Cardiac septum (tissue), 1 donor: Measurements from ENCODE around the gene NBEAL2. TPM values are rescaled to one million over a fixed set of nuclear protein-coding genes. Genes with fewer than 3 reads are reported as not detected.

Experiments
- DNase-seq: peaks from one replicate; pipeline ENCODE4 v3.0.0-alpha.2; 2020; ENCODE audit warnings: low spot score
- intact Hi-C: fragments of 100-400 bp; cut with DNase I; formaldehyde crosslinking; loops from one replicate; pipeline ENCODE4 v1.14.0; 2022
- total RNA-seq: library from RNA; stranded (reverse); fragmentation: NEBNext Ultra II Directional; extraction: Animal tissue kit (Norgen Biotek cat#: 25700); gene quantifications from one replicate; pipeline ENCODE4 v1.2.1, GENCODE V29; 2021
- donor health status: DM: no; HTN: no; CAD: no.

NBEAL2 gene
- total RNA-seq, 1 donor from 2014 or later = 14.2 TPM

DNA sequence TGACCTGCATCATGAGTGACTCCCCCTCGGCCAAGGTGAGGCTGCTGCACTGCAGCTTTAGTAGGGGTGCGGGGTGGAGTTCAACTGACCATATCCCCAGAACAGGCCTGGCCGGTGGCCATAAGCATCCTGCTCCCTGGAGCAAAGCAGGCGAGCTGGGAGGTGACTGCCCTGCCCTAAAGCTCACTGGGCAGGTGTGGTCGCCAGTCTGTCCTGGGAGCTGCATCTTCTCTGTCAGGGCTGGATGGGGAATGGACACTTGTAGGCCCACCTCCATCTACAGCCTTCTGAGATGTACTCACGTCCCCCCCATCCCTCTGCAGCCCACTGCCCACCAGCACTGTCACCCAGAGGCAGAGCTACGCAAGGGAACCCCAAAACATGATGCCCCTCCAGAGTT lies 14.5 kb downstream of the NBEAL2 start:
- DNase-seq = no peak
- intact Hi-C loops = loop anchor here (10.0 kb wide), 1 partner anchor 289 kb away; the partner anchor contains the start of gene TMIE

DNA sequence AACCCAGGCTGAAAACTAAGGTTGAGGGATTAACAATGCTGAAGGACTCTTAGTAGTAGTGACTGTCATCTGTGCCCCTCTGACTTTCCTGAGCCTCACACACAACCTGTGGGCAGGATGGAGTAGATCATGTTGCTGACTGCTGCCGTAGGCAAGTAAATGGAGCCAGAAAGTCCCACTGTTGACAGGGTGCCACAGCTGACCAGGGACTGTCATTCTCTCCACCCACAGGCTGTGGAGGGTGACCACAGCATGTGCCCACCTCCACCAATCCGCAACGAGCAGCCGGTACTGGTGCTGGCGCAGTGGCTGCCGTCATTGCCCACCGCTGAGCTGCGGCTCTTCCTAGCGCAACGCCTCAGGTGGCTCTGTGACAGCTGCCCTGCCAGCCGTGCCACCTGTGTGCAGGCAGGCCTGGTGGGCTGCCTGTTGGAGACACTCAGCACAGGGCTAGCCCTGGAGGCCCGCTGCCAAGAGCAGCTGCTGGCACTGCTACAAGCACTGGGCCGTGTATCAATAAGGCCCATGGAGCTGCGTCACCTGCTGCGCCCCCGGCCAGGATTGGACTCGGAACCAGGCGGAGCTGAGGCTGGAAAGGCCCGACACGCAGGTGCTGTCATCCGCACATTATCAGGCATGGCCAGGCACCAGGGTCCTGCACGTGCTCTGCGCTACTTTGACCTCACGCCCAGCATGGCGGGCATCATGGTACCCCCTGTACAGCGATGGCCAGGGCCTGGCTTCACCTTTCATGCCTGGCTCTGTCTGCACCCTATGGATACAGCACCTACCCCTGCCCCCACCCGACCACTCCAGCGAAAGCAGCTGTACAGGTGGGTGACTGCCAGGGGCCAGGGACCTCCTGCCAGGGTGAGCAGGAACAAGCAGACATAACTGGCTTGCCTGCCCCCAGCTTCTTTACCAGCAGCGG lies 15.6 kb downstream of the NBEAL2 start:
- intact Hi-C loops = loop anchor here (10.0 kb wide), 1 partner anchor 290 kb away; the partner anchor contains the start of gene TMIE
- DNase-seq = no peak

DNA sequence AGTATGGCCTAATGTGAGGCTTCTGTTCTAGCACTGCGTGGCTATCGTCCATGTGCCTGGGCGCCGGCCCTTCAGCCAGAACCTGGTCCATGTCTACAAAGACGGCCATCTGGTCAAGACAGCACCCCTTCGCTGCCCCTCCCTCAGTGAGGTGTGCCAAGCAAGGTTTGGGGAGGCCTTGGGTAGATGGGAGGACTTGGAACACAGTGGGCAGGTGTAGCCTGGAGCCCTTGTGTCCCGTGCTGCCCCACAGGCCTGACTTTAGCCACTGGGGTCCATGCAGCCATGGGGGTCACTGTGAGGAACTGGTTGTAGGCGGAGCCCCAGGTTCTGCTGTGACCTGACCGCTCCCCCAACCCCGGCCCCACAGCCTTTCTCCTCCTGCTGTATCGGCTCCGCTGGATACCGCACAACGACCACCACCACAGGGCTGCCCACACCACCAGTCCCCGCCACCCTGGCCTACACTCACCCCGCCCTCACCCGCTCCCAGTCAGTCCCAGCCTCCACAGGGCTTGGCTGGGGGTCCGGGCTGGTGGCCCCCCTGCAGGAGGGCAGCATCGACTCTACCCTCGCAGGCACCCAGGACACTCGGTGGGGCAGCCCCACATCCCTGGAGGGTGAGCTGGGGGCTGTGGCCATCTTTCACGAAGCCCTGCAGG lies 16.6 kb downstream of the NBEAL2 start:
- DNase-seq = no peak
- intact Hi-C loops = loop anchor here (10.0 kb wide), 1 partner anchor 291 kb away; the partner anchor contains the start of gene TMIE

DNA sequence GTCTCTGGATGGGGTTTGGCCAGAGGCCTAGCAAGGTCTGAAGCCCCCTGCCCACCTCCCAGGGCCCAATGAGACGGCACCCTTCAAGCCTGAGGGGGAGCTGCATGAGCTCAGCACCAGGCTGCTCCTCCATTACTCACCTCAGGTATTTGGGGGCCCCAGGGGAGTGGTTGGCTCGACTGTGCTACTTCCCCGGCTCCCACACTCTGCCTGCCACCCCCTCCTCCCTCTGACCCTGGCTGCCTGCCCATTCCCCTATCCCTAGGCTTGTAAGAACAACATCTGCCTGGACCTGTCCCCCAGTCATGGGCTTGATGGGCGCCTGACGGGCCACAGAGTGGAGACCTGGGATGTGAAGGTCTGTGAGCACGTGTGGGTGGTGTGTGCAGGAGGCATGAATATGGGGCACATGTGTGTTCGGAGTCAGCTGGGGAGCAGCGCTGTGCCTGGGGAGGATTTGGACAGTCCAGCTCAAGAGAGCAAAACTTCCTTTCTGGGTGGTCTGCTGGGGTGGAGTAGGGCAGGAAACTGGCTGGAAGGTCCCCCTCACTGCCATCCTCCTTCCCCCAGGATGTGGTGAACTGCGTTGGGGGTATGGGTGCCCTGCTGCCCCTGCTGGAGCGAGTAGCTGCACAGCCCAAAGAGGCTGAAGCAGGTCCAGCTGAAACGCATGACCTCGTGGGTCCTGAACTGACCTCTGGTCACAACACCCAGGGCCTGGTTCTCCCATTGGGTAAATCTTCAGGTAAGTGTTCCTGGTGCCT lies 17.4 kb downstream of the NBEAL2 start:
- intact Hi-C loops = loop anchor here (10.0 kb wide), 1 partner anchor 292 kb away; the partner anchor contains the start of gene TMIE

DNA sequence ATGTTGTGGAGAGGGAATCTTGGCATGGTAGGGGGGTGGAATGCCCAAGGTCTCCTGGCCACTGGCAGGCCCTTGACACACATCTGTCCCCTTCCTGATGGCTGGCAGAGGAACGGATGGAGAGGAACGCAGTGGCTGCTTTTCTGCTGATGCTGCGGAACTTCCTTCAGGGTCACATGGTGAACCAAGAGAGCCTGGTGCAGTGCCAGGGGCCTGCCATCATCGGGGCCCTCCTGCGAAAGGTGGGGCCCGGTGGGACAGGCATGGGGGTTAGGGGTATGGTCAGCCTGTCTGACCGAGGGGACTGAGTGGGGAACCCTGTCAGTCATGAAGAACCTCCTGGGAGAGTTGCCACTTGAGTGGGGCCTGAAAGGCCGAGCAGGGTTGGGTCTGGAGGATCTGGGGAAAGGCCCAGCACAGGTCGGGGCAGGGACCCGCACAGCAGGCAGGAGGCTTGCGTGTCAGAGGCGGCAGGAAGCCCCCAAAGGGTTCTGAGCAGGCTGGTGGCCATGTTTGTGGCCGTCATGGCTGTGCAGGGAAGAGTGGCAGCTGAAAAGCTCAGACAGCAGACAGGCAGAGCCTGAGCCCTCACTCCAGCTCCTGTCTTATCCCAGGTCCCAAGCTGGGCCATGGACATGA lies 18.1 kb downstream of the NBEAL2 start:
- intact Hi-C loops = loop anchor here (1.0 to 10.0 kb wide), 2 partner anchors 74 to 293 kb away; partner anchors contain the start of gene TMIE

More for the DNA sequence above, 17.4 kb downstream of the NBEAL2 start:
- no peak for DNase-seq

DNA sequence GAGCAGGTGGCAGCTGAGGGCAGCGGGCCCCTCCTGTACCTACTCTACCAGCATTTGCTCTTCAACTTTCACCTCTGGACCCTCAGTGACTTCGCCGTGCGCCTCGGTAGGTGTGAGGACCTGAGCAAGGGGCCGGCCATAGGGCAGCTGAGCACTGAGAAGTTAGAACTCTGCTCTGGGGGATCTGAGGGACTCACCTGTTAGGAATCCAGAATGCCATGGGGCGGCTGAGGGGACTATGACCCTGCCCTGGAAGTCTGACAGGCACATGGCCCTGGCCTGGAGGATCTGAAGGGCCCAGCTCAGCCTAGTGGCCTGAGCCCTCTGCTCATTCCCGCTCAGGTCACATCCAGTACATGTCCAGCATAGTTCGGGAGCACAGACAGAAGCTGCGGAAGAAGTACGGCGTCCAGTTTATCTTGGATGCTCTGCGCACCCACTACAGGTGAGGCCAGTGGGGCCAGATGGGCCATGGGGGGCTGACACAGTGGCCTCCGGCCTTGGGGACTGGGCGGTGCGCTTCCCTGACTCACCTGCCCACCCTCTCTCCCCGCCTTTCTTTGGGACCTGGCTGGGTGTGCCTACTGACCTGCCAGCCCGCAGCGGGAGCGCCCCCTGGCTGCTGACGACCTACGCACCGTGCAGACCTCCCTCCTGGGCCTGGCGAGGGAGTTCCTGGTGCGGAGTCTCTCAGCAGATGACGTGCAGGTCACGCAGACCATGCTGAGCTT lies 18.8 kb downstream of the NBEAL2 start:
- peak; percentile 86 for DNase-seq
- intact Hi-C loops = loop anchor here (1.0 to 10.0 kb wide), 2 partner anchors 75 to 293 kb away; partner anchors contain the start of gene TMIE

More for the DNA sequence above, 18.1 kb downstream of the NBEAL2 start:
- no peak for DNase-seq

DNA sequence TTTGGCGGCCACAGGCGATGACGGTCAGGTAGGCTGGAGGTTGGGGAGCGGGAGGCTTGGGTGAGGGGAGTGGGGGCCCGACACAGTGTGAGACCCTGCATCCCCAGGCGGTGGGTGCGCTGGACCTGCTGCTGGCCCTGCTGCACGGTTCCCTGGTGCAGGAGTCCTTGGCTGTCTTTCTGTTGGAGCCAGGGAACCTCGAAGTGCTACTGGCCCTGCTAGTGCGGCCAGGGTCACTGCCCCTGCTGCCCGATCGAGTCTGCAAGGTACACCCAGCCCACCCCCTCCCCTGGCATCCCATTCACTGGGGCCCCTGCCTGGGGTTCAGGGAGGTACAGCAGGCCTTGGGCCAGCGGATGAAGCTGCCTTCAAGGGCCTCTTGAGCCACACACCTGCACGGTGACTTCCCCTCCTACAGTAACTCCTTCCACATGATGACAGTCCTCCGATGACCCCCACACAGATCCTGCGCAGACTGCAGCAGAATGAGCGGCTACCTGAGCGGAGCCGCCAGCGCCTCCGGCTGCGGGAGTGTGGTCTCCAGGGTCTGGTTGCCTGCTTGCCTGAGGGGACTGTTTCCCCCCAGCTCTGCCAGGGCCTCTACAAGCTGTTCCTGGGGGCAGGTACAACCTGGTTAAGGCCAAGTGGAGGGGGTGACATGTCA lies 19.5 kb downstream of the NBEAL2 start:
- no peak for DNase-seq
- intact Hi-C loops = loop anchor here (1.0 to 10.0 kb wide), 2 partner anchors 76 to 294 kb away; partner anchors contain the start of gene TMIE

DNA sequence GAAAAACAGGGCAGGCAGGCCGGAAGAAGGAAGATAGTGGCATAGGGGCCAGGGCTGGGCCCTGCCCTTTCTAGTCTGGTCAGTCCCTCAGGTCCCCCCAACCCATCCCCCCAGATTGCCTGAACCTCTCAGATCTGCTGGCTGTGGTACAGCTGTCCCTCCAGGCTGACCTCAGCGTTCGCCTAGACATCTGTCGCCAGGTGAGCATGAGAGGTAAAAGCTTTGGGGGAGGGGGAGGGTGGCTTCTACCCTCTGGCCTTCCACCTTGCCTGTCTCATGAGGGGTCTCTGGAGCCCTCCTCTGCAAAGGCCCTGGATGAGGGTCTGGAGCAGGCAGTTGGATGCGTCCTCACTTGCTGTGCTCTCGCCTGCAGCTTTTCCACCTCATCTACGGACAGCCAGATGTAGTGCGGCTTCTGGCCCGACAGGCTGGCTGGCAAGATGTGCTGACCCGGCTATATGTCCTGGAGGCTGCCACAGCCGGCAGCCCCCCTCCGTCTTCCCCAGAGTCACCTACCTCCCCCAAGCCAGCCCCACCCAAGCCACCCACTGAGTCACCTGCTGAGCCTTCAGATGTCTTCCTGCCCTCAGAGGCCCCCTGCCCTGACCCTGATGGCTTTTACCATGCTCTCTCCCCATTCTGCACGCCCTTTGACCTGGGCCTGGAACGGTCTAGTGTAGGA lies 20.2 kb downstream of the NBEAL2 start:
- intact Hi-C loops = loop anchor here (10.0 kb wide), 1 partner anchor 295 kb away; the partner anchor contains the start of gene TMIE

DNA sequence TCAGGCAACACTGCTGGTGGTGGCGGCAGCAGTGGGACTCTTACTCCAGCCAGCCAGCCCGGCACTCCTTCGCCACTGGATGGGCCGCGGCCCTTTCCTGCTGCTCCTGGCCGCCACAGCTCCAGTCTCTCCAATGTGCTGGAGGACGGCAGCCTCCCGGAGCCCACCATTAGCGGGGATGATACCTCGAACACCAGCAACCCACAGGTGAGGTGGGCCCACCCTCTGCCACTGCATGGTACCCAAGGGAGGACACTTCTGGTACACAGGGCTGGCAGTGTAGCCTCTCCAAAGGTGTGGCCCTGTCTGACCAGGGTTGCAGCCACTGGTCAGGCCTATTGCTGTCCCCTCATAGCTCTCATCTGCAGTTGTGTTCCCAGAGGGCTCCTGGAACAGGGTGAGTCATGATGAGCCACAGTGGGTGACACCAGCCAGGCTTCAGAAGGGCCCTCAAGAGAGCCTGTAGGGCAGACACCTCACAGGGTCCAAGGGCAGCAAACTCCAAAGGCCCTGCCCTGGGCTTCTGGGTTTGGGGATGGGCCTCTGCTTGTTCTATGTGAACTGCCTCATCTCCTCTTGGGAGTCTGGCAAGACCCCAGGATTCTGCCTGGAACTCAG lies 20.8 kb downstream of the NBEAL2 start:
- DNase-seq = no peak
- intact Hi-C loops = no loop called here

More for the DNA sequence above, 20.2 kb downstream of the NBEAL2 start:
- no peak for DNase-seq

DNA sequence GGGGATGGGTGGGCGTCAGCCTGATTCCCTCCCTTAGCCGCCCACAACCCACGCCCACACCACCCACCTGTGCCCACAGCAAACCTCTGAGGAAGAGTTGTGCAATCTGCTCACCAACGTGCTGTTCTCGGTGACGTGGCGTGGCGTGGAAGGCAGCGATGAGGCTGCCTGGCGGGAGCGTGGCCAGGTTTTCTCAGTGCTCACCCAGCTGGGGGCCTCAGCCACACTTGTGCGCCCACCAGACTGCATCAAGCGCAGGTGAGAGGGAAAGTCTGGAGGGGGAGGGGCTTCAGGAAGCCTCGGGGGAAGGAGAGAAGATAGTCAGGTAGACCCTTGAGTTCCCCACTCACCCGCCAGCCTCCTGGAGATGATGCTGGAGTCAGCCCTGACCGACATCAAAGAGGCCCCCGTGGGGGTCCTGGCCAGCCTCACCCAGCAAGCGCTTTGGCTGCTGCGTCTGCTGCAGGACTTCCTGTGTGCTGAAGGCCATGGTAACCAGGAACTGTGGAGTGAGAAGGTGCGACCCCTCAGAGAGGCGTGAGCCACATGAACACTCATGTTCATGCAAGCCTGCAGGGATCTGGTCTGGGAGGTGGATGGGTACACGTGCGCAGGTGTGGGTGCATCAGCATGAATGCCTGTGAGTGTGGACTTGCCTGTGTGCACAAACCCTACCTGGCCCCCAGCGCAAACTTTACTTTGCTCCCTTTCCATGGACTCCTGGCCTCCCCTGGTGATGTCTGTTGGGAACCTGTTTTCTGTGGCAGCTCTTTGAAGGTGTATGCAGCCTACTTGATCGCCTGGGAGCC lies 21.7 kb downstream of the NBEAL2 start:
- intact Hi-C loops = no loop called here
- no peak for DNase-seq

DNA sequence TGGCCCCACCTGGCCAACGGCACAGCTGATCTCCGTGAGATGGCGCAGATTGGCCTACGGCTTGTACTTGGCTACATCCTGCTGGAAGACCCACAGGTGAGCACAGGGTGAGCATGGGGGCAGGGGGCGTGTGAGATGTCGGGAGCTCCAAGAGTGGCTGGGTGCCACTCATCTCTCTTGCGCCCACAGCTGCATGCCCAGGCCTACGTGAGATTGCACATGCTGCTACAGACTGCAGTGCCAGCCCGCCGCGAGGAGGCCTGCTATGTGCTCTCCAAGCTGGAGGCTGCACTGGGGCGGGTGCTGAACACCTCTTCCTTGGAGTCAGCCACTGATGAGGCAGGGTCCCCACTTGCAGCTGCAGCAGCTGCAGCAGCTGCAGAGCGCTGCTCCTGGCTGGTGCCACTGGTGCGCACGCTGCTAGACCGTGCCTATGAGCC lies 22.3 kb downstream of the NBEAL2 start:
- intact Hi-C loops = no loop called here
- no peak for DNase-seq

DNA sequence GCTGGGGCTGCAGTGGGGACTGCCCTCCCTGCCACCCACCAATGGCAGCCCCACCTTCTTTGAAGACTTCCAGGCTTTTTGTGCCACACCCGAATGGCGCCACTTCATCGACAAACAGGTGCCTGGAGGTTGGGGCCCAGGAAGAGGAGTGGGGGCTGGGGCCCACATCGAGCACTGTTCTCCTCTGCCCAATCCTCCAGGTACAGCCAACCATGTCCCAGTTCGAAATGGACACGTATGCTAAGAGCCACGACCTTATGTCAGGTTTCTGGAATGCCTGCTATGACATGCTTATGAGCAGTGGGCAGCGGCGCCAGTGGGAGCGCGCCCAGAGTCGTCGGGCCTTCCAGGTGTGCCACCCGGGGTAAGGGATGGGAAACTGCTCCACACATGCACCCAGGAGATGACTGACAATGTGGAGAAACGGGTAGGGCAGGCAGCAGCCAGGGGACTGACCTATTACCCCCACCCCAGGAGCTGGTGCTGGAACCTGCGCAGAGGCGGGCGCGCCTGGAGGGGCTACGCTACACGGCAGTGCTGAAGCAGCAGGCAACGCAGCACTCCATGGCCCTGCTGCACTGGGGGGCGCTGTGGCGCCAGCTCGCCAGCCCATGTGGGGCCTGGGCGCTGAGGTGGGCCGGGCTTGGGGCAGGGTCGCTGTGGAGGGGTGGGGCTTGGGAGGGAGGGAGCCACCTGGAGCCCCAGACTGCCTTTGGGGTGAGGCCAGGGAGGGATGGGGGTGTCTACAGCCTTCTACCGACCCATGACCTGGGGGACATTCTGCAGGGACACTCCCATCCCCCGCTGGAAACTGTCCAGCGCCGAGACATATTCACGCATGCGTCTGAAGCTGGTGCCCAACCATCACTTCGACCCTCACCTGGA lies 22.9 kb downstream of the NBEAL2 start:
- intact Hi-C loops = no loop called here
- DNase-seq = no peak

DNA sequence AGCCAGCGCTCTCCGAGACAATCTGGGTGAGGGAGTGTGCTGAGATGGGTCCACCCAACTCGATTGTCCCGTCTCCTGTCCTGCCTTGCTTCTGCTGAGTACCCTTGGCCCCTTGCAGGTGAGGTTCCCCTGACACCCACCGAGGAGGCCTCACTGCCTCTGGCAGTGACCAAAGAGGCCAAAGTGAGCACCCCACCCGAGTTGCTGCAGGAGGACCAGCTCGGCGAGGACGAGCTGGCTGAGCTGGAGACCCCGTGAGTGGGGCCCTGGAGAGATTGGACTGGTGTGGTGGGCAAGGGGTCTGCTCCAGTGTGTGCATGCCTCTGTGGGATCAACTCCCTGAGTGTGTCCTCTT lies 23.6 kb downstream of the NBEAL2 start:
- intact Hi-C loops = no loop called here

DNA sequence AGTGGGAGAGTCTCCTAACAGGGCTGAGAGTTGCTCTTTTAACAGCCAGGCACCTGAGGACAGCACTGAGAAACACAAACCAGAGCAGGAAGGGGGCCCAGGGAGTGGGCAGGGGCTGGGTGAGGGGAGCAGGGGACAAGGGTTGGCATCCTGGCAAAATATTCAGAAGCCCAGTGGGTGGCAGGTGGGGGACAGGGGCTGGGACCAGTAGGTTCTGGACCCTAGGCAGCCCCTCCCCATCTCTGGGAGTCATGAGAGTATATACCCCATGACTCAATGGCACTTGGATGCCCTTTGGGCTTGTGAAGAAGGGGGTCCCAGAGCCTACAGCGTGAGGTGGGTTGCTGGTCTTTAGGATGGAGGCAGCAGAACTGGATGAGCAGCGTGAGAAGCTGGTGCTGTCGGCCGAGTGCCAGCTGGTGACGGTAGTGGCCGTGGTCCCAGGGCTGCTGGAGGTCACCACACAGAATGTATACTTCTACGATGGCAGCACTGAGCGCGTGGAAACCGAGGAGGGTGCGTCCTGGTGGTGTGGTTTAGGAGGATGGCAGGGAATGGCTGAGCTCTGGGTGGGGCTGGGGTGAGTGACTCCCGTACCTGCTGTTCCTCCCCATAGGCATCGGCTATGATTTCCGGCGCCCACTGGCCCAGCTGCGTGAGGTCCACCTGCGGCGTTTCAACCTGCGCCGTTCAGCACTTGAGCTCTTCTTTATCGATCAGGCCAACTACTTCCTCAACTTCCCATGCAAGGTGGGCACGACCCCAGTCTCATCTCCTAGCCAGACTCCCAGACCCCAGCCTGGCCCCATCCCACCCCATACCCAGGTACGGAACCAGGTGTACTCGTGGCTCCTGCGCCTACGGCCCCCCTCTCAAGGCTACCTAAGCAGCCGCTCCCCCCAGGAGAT lies 24.2 kb downstream of the NBEAL2 start:
- intact Hi-C loops = no loop called here
- DNase-seq = peak; percentile 71

More for the DNA sequence above, 23.6 kb downstream of the NBEAL2 start:
- DNase-seq = no peak
